Activated naive CD4-positive, alpha-beta T cell treated with Interleukin-2 at 50 U/mL for 16 hours (primary cell): Measurements from ENCODE around the gene MTG1.
"Not testable (repeated sequence)": the region's sequence is repeated elsewhere in the genome, so short reads cannot be mapped to it uniquely, and the experiment has no call there.

Experiments used
- DNase-seq: peaks from one replicate; pipeline ENCODE4 v3.0.0-alpha.2; 2020

MTG1 gene

DNA sequence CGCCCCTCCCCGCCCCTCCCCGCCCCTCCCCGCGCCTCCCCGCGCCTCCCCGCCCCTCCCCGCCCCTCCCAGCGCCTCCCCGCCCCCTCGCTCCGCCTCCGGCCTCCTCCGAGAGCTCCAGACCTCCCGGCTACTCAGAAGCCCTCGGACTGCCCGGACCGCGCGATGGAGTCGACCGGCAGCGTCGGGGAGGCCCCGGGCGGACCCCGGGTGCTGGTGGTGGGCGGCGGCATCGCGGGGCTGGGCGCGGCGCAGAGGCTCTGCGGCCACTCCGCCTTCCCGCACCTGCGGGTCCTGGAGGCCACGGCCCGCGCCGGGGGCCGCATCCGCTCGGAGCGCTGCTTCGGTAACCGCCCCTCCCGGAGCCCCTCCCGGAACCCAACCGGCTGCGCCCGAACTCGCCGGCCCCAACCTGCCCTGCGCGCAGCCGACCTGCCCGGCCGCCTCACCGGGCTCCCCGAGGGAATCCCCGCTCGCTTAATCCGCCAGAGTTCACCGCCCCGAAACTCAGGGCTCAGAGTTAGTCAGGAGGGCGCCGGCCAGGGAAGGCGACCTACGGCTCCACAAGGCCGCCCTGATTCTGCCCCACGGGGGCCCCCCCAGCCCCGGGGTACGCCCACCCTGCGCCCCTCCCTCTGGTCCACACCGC, 14.7 kb upstream of the MTG1 start, which contains the start of gene PAOX:
Gene PAOX (plus strand): TSS at position 111 of the 649 bp plus-strand sequence. CDS start 55 bp downstream, at position 166.
- DNase-seq = peak; percentile 73

DNA sequence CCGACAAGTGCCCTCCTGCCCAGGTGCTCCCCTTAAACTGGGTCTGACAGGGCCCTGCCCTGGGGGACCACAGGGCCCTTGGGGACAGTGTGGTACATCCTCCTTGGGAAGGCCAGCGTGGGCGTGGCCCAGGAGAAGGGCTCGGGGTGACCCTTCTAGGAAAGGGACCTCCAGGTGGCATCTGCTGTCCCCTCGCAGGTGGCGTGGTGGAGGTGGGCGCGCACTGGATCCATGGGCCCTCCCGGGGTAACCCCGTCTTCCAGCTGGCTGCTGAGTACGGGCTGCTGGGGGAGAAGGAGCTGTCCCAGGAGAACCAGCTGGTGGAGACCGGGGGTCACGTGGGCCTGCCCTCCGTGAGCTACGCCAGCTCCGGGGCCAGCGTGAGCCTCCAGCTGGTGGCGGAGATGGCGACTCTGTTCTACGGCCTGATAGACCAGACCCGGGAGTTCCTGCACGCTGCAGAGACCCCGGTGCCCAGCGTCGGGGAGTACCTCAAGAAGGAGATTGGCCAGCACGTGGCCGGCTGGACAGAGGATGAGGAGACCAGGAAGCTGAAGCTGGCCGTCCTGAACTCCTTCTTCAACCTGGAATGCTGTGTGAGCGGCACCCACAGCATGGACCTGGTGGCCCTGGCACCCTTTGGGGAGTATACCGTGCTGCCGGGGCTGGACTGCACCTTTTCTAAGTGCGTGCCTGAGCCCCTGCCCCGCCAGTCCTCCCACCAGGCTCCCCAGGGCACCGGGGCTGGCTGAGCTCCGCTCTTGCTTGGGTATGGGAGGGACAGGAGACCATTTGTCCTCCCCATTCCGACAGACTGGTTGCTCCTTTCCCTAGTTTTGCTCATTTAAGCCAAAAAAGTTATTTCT, 13.9 kb upstream of the MTG1 start:
- DNase-seq = no peak

DNA sequence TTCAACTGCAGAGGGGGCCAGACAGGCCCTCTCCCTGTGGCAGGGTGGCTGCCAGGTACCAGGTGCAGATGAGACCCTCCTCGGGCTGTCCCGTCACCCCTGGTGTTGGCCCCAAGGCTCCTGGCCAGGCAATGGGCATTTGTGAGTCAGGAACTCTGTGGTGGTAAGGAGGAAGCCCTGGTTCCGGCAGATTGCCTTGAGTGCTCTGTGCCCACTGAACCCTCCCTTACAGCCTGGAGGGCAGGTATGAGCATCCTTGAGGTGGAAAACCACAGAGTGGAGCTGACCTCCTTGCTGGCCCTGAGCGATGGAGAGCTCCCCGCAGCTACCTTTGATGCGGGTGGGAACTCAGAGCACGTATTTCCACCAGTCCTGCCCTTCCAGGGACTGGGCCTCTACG, 12.9 kb upstream of the MTG1 start:
- no peak for DNase-seq

DNA sequence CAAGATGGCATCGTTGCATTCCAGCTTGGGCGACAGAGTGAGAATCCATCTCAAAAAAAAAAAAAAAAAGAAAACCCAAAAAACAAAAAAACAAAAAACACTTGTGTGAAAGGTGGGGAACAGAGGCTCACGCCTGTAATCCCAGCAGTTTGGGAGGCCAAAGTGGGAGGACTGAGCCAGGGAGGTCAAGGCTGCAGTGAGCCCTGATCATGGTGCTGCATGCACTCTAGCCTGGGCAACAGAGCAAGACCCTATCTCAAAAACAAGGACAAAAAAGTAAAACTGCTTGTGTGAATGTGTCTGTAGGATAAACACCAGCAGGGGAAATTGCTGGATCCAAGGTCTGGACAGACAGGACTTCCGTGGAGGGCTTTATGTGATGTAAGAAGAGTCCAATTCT, 10.4 kb upstream of the MTG1 start:
- DNase-seq = no peak

DNA sequence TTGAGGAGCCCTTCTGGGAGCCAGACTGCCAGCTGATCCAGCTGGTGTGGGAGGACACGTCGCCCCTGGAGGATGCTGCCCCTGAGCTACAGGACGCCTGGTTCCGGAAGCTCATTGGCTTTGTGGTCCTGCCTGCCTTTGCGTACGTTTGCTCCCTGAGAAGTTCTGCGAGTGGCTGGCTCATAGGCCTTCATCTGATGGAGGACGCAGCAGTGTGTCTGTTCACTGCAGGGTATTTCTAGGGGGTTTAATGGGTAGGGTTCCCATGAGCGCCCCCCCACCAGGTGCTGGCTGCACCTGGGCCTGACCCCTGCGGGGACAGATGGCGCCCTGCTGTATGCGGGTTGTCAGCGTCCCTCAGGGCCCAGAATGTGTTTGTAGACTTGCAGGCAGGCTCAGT, 9.9 kb upstream of the MTG1 start:
- no peak for DNase-seq

DNA sequence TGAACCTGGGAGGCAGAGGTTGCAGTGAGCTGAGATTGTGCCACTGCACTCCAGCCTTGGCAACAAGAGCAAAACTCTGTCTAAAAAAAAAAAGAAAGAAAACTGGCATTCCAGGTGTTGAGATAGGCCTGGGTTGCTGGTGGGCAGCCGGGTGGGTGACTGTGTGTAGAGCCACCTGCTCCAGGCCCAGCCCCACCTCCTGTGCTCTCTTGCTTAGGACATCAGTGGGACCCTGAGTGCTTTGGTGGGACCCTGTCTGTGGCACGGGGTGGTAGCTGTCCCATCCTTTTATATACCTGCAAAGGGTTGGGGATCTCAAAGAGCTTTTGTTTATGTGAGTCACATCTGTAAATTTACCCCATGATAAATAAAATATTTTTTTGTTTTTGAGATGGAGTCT, 8.7 kb upstream of the MTG1 start:
- no peak for DNase-seq

DNA sequence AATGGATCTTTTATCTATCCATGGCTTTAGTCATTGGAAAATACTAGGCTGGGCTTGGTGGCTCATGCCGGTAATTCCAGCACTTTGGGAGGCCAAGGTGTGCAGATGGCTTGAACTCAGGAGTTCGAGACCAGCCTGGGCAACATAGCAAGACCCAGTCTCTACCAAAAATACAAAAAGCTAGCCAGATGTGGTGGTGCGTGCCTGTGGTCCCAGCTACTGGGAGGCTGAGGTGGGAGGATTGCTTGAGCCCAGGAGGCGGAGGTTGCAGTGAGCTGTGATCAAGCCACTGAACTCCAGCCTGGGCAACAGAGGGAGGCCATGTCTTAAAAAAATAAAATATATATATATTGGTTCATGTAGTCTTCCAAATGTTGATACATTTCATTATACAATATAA, 7.0 kb upstream of the MTG1 start:
- not testable (repeated sequence) for DNase-seq

DNA sequence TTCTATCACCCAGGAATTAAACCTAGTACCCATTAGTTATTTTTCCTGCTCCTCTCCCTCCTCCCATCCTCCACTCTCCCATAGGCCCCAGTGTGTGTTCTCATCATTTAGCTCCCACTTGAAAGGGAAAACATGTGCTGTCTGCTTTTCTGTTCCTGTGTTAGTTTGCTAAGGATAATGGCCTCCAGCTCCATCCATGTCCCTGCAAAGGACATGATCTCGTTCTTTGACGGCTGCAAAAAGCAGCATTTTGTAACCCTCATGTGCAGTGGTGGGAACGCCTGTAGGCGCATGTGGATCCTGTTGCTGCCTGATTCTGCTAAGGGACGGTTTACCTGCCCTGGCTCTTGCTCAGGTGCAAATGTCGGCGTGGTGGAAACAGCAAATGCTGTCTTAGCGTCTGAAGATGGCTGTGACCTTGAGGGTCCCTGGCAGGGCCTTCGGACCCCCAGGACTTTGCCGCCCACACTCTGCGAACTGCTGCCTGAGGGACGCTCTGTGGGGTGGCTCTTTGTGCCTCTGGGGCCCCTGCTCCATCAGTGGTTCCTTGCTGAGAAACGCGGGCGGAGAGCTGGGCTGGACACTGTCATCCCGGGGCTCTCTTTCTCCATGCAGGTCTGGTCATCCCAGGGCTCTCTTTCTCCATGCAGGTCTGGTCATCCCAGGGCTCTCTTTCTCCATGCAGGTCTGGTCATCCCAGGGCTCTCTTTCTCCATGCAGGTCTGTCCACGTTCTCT, 5.6 kb upstream of the MTG1 start:
- DNase-seq = no peak

DNA sequence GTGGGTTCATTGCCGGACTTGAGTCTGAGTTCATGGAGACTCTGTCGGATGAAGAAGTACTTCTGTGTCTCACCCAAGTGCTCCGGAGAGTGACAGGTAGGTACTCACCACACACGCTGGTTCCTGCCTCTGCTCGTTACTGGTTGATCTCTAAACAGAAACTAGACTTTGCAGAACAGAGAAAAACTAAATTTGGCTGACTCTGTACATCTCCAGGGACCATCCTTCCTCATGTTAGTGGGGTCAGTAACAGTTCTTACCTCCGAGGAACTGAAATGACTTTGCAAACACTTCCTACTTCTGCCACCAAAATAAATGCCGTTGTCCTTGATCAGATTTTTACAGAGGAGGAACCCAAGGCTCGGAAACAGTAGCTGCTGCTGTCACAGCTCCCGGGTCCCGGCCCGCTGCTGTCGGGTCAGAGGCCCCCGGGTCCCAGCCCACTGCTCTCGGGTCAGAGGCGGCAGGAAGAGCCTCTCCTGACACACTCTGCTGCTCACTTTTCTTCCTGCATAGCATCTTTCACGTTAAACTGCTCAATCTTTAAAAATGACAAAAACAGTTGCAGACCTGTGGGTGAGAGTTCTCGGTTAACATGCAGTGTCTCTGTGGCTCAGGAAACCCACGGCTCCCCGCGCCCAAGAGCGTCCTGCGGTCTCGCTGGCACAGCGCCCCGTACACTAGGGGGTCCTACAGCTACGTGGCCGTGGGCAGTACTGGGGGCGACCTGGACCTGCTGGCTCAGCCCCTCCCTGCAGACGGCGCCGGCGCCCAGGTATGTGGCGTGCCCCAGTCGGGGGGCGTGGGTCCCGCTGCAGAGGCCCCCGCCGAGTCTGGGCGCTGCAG, 4.8 kb upstream of the MTG1 start:
- DNase-seq = peak; percentile 57

DNA sequence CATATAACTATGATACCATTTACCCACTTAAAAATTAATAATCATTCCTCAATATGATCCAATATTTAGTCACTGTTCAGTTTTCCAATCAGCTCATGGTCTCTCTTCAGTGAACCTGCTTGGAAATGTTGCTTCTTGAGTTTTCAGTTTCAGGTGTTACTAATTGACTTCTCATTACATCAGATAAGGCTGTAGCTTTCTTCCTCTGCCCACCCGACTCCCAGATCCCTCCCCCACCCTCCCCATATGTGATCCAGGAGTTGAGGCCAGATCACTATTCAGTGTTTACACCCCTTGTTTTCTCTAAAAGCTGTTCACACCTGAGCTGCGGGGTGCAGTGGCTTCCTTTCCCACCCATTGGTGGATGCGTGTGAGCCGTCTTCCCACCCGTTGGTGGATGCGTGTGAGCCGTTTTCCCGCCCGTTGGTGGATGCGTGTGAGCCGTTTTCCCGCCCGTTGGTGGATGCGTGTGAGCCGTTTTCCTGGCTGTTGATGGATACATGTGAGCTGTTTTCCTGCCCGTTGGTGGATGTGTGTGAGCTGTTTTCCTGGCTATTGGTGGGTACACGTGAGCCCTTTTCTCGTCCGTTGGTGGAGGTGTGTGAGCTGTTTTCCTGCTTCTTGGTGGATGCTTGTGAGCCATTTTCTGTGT, 3.2 kb upstream of the MTG1 start:
- peak; percentile 21 for DNase-seq

DNA sequence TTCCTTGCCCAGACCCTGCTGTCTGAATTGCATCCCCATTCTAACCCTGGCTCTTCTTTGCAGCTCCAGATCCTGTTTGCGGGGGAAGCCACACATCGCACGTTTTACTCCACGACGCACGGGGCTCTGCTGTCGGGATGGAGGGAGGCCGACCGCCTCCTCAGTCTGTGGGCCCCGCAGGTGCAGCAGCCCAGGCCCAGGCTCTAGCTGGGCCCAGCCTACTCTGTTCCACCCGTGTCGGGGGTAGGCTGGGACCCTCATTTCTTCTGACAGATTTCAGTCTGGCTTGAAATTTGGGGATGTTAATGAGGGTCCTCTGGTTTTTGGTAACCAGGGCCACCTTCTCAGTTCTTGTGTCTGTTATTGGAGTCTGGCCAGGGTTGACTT, 2.7 kb upstream of the MTG1 start:
- DNase-seq = no peak

DNA sequence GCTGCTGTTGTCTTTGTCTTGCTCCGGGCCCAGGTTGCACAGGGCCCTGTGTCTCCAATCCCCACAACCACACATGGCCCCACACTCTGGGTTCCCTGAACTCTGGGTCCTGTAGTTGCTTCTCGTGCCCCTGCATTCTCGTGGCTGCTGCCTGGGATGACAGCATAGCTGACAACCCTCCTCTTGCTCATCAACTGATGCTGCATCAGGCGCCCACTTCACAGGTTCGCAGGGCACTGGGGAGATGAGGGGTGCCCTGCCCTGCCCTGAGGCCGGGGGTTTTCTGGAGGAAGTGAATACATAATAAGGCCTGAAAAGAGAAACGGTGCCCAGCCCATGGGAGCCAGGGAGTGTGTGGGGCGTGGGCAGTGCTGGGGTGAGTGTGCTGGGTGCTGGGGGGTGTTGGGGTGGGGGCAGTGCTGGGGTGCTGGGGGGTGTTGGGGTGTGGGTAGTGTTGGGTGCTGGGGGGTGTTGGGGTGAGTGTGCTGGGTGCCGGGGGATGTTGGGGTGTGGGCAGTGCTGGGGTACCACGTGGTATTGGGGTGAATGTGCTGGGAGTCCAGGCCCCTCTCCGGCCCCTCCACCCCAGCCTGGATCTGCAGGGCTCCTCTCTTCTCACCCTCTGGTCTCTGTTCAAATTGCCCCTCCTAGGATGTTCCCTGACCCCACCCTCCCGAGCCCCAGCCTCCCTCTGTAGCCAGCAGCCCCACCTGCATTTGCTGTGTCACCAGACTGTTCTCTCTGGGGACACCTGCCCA, 2.0 kb upstream of the MTG1 start:
- peak; percentile 37 for DNase-seq

DNA sequence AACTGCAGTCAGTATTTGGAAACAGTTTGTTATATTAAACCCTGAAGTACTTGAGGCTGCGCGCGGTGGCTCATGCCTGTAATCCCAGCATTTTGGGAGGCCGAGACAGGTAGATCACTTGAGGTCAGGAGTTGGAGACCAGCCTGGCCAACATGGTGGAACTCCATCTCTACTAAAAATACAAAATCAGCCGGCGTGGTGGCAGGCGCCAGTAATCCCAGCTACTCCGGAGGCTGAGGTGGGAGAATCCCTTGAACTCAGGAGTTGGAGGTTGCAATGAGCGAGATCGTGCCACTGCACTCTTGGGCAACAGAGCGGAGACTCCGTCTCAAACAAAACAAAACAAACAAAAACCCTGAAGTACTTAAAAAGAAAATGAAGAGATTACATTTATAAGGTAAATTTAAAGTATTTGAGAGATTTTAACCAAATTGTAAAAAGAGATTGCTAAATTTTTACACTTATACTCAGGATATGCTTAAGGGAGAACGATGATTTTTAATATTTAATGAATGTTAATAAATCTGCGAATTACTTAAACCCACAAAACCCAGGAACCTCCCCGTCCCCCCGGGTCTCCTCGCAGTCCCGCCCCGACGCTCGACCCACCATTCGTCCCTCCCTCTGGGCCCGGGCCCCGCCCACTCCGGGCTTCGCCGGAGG, 425 bp upstream of the MTG1 start:
- DNase-seq = no peak

DNA sequence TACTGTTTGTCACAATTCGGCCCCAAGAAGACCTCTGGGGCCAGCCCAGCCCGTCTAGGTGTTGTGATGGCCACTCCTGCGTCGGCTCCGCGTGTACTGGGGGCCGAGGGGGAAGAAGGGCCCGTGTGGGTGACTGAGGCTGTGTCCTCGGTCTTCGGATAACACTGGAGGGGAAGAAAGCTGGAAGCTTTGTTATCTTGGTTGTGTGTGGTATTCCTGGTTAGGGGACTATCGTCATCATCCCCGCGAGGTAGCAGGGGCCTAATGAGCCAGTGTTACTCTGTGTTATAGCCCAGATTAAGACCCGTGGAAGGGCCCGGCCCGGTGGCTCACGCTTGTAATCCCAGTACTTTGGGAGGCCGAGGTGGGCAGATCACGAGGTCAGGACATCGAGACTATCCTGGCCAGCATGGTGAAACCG, 854 bp downstream of the MTG1 start:
- DNase-seq = peak; percentile 13

DNA sequence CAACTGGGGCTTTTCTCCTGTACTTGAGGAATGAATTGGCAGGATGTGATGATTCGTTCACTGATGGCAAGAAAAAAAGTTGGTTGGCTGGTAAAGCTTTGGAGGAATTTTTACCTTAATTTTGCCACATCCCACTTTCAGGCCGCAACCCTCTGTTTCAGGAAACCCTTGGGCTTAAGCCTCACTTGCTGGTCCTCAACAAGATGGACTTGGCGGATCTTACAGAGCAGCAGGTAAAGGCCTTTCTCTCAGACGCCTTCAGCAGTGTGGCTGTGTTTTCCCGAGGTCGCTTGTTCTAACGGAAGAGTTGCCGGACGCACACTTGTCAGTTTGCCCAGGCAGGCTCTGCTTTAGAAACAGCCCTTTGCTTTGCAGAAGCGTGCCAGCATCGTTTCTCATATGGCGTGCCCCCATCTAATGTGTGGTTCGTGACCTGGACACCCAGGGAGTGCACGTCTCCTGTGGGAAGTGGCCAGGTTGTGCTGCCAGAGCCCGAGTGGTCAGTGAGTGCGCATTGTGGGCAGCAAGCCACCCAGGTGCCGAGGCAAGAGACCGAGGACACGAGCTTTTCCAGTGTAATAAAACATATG, 2.2 kb downstream of the MTG1 start:
- DNase-seq = no peak

DNA sequence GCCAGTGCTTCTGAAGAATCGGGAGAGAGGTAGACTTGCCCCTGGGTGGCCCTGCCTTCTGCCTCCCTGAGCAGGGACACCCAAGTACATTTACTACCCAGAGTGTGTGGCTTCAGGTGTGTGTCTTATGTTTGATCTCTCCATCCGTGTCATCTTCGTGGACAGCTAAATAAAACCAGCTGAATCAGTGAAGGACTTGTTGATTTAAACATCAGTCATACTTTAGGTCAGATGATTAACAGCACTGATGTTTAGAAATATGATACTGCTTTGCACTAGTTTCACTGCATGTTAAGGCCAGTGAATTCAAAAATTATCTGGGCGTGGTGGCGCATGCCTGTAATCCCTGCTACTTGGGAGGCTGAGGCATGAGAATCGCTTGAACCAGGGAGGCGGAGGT, 4.0 kb downstream of the MTG1 start:
- DNase-seq = no peak

DNA sequence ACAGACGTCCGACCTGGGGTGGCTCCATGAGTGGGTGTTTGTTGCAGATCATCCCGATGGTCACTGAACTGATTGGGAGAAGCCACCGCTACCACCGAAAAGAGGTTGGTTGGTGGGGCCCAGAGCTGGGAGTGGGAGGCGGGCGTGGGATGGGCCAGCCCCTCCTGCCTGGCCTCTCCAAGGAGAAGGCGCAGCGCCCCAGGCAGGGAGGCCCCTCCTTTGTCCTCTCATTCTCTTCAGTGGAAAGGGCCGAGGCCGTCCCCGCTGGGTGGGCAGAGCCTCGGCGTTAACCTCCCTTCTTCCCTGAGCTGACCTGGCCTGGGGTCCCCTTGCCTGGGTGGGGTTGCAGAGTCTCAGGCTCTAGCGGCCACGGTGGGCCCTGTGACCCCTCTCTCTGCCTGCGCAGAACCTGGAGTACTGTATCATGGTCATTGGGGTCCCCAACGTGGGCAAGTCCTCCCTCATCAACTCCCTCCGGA, 5.2 kb downstream of the MTG1 start:
- no peak for DNase-seq

DNA sequence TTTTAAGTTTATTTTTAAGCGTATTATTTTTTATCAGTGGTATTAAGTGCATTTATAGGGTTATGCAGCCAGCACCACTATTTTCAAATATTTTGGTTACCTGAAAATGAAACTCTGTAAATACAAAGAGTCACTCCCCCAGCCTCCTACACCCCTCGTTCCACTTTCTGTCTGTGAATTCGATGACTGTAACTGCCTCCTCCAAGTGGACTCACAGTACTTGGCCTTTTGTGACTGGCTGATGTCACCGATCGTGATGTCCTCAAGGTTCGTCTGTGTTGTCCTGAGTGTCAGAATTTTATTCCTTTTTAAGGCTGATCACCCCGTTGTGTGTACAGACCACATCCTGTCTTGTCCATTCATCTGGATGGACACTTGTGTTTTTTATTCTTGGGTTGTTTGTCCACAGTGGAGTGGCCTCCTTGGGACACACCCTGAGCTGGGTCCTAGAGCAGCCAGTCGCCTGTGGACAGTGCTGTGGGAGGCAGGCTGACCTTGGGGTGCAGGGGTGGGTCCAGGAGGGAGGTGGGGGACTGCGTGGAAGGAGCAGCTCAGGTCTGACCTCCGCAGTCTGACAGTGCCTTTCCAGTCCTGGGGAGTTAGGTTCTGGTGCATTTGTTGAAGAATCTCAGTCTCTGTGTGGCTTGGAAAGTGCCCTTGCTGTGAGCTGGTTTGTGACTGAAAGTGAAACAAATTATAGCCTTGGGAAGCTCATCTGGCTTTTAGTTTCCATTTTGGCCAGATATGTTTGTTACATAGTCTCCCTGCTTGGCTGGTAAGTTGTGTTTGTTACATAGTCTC, 6.9 kb downstream of the MTG1 start:
- no peak for DNase-seq

DNA sequence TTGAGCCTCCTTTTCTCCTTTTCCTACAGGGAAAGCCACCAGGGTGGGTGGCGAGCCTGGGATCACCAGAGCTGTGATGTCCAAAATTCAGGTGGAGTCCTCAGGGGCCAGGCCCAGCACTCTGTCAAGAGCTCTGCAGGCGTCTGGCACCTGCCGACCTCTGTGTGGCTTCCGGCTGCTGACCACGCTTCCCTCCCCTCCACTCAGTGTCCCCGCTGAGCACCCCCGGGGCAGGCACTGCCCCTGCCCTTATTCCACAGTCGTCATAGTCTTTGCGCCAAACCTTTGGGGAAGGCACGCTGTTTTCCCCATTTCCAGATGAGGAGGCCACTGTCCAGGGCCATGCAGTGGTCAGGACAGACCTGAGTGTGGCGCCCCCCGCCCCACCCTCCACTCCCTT, 7.5 kb downstream of the MTG1 start:
- DNase-seq = no peak
